ENCODE measurements around the gene LRP1-AS. TPM values are rescaled to one million over a fixed set of nuclear protein-coding genes. Genes with fewer than 3 reads are reported as not detected.
A peak's percentile ranks its signal among the peaks of the same experiment; 100 is the strongest.

LRP1-AS gene
- total RNA-seq, 2 donors from 2014 or later, result not detected

DNA sequence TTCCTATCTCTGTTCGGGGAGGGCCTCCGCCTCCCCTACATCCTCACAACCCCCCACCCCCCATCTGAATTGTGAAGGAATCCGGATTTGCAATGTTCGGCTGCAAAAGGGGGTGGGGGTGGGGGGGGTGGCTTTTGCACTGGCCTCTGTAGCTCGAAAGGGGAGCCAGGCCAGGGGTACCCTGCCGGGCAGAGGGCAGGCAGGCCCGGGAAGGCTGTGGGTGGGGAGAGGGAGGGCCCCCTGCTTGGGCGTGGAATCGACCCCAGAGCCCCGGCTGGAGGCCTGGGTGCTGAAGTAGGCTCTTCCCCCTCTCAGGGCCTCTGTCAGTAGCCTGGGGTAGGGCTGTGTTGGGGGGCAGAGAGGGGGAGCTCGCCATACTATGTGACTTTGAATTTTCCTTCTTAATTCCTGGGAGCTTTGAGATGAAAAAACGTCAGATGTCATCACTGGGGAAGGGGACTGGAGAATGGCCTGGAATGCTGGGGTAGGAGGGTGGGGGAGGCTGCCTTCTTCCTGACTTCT, 18.0 kb downstream of the LRP1-AS start:
- Histone ChIP-seq H3K9me3 (no peaks in the 10 kb centered on the region), H3K4me1 (replicated peaks) (no peaks in the 10 kb centered on the region), H3K27me3 (replicated peaks; ENCODE audit: insufficient read depth) (no peaks in the 10 kb centered on the region), H3K4me3 (peak overlapping the region; percentile 60 to 83), H3K36me3 (no peaks in the 10 kb centered on the region), H3K27ac (peak overlapping the region; percentile 94 to 99)
- intact Hi-C loops (cut with DNase I), result loop anchor here (1.0 kb wide), 1 partner anchor 22 kb away; no protein-coding TSS in a partner anchor
- no peak for DNase-seq (ENCODE audit: low spot score)
- 7% methylated on average over 12 of the region's 12 CpGs for WGBS
- TF ChIP-seq POLR2A (IDR thresholded peaks at IDR 0.05), result no peak
- TF ChIP-seq, protein P1, sequence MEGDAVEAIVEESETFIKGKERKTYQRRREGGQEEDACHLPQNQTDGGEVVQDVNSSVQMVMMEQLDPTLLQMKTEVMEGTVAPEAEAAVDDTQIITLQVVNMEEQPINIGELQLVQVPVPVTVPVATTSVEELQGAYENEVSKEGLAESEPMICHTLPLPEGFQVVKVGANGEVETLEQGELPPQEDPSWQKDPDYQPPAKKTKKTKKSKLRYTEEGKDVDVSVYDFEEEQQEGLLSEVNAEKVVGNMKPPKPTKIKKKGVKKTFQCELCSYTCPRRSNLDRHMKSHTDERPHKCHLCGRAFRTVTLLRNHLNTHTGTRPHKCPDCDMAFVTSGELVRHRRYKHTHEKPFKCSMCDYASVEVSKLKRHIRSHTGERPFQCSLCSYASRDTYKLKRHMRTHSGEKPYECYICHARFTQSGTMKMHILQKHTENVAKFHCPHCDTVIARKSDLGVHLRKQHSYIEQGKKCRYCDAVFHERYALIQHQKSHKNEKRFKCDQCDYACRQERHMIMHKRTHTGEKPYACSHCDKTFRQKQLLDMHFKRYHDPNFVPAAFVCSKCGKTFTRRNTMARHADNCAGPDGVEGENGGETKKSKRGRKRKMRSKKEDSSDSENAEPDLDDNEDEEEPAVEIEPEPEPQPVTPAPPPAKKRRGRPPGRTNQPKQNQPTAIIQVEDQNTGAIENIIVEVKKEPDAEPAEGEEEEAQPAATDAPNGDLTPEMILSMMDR (IDR thresholded peaks at IDR 0.05), result no peak
- no peak for TF ChIP-seq POLR2AphosphoS5 (IDR thresholded peaks at IDR 0.05)

DNA sequence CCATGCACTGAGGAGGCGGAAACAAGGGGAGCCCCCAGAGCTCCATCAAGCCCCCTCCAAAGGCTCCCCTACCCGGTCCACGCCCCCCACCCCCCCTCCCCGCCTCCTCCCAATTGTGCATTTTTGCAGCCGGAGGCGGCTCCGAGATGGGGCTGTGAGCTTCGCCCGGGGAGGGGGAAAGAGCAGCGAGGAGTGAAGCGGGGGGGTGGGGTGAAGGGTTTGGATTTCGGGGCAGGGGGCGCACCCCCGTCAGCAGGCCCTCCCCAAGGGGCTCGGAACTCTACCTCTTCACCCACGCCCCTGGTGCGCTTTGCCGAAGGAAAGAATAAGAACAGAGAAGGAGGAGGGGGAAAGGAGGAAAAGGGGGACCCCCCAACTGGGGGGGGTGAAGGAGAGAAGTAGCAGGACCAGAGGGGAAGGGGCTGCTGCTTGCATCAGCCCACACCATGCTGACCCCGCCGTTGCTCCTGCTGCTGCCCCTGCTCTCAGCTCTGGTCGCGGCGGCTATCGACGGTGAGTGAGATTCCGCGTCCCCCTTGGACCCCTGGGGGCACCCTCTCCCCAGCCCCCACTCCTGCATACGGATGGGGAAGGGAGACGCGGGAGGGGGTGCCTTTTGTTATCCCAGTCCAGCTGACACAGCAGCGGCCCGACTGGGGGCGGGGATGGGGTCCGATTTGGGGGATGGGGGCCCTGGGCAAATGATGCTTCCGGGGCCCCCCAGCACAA, 18.7 kb downstream of the LRP1-AS start:
- Histone ChIP-seq H3K4me3 (peak overlapping the region; percentile 60 to 83), H3K27ac (peak overlapping the region; percentile 94 to 99), H3K36me3 (no peaks in the 10 kb centered on the region), H3K4me1 (replicated peaks) (no peaks in the 10 kb centered on the region), H3K27me3 (replicated peaks; ENCODE audit: insufficient read depth) (no peaks in the 10 kb centered on the region), H3K9me3 (no peaks in the 10 kb centered on the region)
- TF ChIP-seq, protein P1 (IDR thresholded peaks at IDR 0.05), result no peak
- TF ChIP-seq POLR2A (IDR thresholded peaks at IDR 0.05) (no peak), POLR2AphosphoS5 (IDR thresholded peaks at IDR 0.05) (no peak)
- WGBS, result under 1% methylated on average over 33 of the region's 35 CpGs
- intact Hi-C loops (cut with DNase I), result loop anchor here (1.0 kb wide), 1 partner anchor 23 kb away; no protein-coding TSS in a partner anchor
- DNase-seq (ENCODE audit: low spot score), result no peak

DNA sequence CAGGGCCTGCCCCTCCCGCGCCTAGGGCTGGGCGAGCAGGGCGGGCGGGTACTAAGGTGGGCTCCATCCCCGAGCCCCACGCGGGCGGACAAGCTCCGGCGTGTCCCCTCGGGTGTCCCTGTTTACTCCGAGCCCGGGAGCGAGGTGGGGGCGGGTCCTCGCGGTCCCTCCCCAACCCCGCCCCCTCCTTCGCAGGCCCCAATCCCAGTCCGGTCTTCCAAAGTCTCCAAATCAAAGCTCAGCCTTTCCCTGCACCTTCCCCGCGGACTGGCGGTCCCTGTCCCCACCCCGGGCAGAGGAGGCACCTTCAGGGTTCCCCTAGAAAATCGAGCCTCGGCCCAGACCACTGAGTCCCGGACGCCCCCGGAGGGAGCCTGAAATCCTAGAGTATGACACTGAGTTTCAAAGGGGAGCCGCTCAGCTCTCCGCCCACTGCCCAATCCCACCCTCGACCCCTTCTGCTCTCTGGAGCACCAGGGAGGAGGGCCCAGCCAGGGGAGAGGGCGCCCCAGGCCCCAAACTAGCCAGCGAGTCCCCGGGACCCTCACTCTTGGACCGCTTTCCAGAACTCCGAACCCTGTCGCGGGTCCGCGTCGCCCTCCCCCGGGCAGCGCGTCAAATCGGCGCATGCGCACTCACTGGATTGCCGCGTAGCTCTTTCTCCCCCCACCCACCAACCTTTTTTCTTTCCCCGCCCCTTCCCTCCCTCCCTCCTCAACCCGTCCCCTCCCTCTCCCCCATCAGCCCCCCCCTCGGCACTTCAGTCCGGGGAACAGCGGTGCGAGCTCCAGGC, 19.5 kb downstream of the LRP1-AS start, which contains the start of gene LRP1:
LRP1 (plus strand) TSS at position 758 of the 793 bp plus-strand sequence. CDS start 482 bp downstream, outside the sequence.
- Histone ChIP-seq H3K4me3 (peak within 1 kb of the TSS; percentile 60 to 83), H3K4me1 (replicated peaks) (no peaks in the 10 kb centered on the region), H3K27me3 (replicated peaks; ENCODE audit: insufficient read depth) (no peaks in the 10 kb centered on the region), H3K36me3 (no peaks in the 10 kb centered on the region), H3K9me3 (no peaks in the 10 kb centered on the region), H3K27ac (peak within 1 kb of the TSS; percentile 94 to 99)
- DNase-seq (ENCODE audit: low spot score), result peak; percentile 90
- WGBS, result under 1% methylated on average over 57 of the region's 57 CpGs
- TF ChIP-seq POLR2AphosphoS5 (IDR thresholded peaks at IDR 0.05) (peak; percentile 78), POLR2A (IDR thresholded peaks at IDR 0.05) (peak; percentile 92)
- TF ChIP-seq, protein P1 (IDR thresholded peaks at IDR 0.05), result no peak
- intact Hi-C loops (cut with DNase I), result no loop called here

DNA sequence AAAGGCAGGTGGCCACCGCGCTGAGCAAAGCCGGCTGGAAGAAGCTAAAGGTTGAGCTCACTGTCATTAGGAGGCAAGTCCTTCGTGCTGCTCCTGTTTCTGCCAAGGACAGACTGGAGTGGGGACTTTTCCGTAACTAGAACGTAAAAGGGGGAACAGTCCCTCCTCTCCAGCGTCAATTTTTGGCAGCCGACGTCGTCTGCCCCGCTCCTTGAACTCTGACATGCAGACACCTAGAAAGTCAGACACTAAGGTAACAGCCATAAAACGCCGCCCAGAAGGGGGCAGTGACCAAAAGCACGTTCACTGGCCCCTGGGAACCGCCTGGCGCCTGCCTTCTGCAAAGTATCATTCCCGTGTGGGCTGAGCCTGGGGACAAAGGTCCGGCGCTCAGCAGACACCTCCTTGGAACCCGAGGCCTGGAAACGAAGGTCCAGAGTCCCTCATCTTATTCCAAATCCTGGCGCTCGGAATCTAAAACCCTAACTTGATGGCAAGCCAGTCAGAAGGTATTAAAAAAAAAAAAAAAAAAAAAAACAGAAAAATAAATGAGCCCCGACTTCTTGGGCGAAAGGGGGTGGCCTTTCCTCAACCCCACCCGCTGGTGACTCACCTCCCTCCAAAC, 20.2 kb downstream of the LRP1-AS start:
- peak; percentile 73 for DNase-seq (ENCODE audit: low spot score)
- TF ChIP-seq POLR2A (IDR thresholded peaks at IDR 0.05), result no peak
- TF ChIP-seq, protein P1 (IDR thresholded peaks at IDR 0.05), result peak in 3 of 4 experiments; percentile 18 to 52 (median 44)
- peak; percentile 46 for TF ChIP-seq POLR2AphosphoS5 (IDR thresholded peaks at IDR 0.05)
- Histone ChIP-seq H3K27ac (peak overlapping the region; percentile 94 to 99), H3K4me1 (replicated peaks) (no peaks in the 10 kb centered on the region), H3K27me3 (replicated peaks; ENCODE audit: insufficient read depth) (no peaks in the 10 kb centered on the region), H3K36me3 (no peaks in the 10 kb centered on the region), H3K4me3 (peak overlapping the region; percentile 60 to 83), H3K9me3 (no peaks in the 10 kb centered on the region)
- 2% methylated on average over 26 of the region's 26 CpGs for WGBS
- intact Hi-C loops (cut with DNase I), result no loop called here

All from prostate gland (tissue), 2 donors.